ENCODE data around the gene SORBS2. TPM values are rescaled to one million over a fixed set of nuclear protein-coding genes. Genes with fewer than 3 reads are reported as not detected.

SORBS2 gene
- total and polyA plus RNA-seq, 2 of the 4 experiments (the other 2 are of a cell fraction), result 0.18 TPM; not detected in 1

GRCh38 chr4:185786422-185786821 lies 25.6 kb downstream of the SORBS2 start:
- H3K14ac ChIP-seq (replicated peaks; ENCODE audit: low read depth, low read length), result no peak overlapping the region
- H3K9me3 ChIP-seq (ENCODE audit: control insufficient read depth, insufficient read depth, low read length), result no peaks in the 10 kb centered on the region
- H3K23ac ChIP-seq (ENCODE audit: low read depth, low read length), result no peak overlapping the region
- no peak overlapping the region for H2AK9ac ChIP-seq (replicated peaks; ENCODE audit: low read depth, low read length, poor library complexity)
- H2AFZ ChIP-seq (replicated peaks; ENCODE audit: low read length, poor library complexity), result no peak overlapping the region
- H3K9ac ChIP-seq (ENCODE audit: low read depth, low read length), result no peak overlapping the region
- intact Hi-C loops (cut with micrococcal nuclease), result no loop called here
- no peak overlapping the region for H2BK120ac ChIP-seq (ENCODE audit: low read depth, low read length)
- no peaks in the 10 kb centered on the region for H3K27me3 ChIP-seq (ENCODE audit: control insufficient read depth, insufficient read depth, low read length)
- H4K8ac ChIP-seq (ENCODE audit: low read depth in 2 of 2, low read length in 2 of 2), result no peak overlapping the region
- dilution Hi-C loops (cut with HindIII; ENCODE audit: low sequenced_read_pairs, unreplicated experiment), result no loop called here
- WGBS, 2 experiments (ENCODE audit: extremely low coverage in 2 of 2, insufficient read length in 1 of 2), result 83% methylated on average over 1 of the region's 6 CpGs; no CpG with 5 or more reads in 1 of the 2 experiments
- H4K5ac ChIP-seq (ENCODE audit: low read depth, low read length), result no peak overlapping the region
- BruUV-seq (replicated peaks), result no TSS peak
- H3K4me2 ChIP-seq (ENCODE audit: low read depth, low read length), result no peak overlapping the region
- no peak overlapping the region for H2AK5ac ChIP-seq (ENCODE audit: low read depth, low read length)
- no peaks in the 10 kb centered on the region for H3K79me1 ChIP-seq (ENCODE audit: low read depth in 1 of 2, low read length in 2 of 2)
- H2BK15ac ChIP-seq (ENCODE audit: low read depth, low read length), result no peak overlapping the region
- H4K91ac ChIP-seq (ENCODE audit: insufficient read depth, low read depth, low read length), result no peak overlapping the region
- H3K4me1 ChIP-seq (ENCODE audit: control insufficient read depth, insufficient read depth, low read length), result no peaks in the 10 kb centered on the region
- DNase-seq (no peak), ATAC-seq (ENCODE audit: low read depth) (no peak)
- H3K27ac ChIP-seq (ENCODE audit: insufficient read depth, low read length), result no peak overlapping the region
- CTCF ChIA-PET, result no interaction called here
- no peaks in the 10 kb centered on the region for H3K36me3 ChIP-seq (ENCODE audit: control insufficient read depth, insufficient read depth, low read length)
- in situ Hi-C loops (cut with MboI; ENCODE audit: low sequenced_read_pairs), result no loop called here
- no peaks in the 10 kb centered on the region for H3K9me1 ChIP-seq (ENCODE audit: insufficient read depth, low read length)
- H2BK5ac ChIP-seq (ENCODE audit: low read depth, low read length, poor library complexity, severe bottlenecking), result no peak overlapping the region
- H3K4me3 ChIP-seq (ENCODE audit: insufficient read depth, low read depth, low read length), result no peak overlapping the region
- H3K18ac ChIP-seq (ENCODE audit: low read depth, low read length), result no peak overlapping the region
- no peak overlapping the region for H3K56ac ChIP-seq (ENCODE audit: extremely low read depth, insufficient read depth, low read length)
- H4K20me1 ChIP-seq (ENCODE audit: insufficient read depth, low read length), result no peaks in the 10 kb centered on the region
- POLR2A ChIA-PET (ENCODE audit: unreplicated experiment), result no interaction called here
- H2BK20ac ChIP-seq (ENCODE audit: low read depth, low read length), result no peak overlapping the region
- TF ChIP-seq ELK1 (IDR thresholded peaks at IDR 0.05; ENCODE audit: borderline replicate concordance, low read depth, low read length), result no peak
- TF ChIP-seq USF2 (IDR thresholded peaks at IDR 0.05; ENCODE audit: low read depth, low read length), result no peak
- TF ChIP-seq POLR2A (IDR thresholded peaks at IDR 0.05; ENCODE audit: low read depth, low read length), result no peak
- no peak overlapping the region for H3K4ac ChIP-seq (ENCODE audit: low read depth, low read length)

Measured in IMR-90 (cell line).